NCI-H748 (cell line): ENCODE data around the gene PHAF1.

Experiments
- DNase-seq: peaks from one replicate; lab custom pipeline; 2025; ENCODE audit not compliant: unreplicated experiment; lab: John Stamatoyannopoulos, UW

Gene PHAF1

GRCh38 chr16:67191995-67192681 lies 82.4 kb downstream of the PHAF1 start, which contains the start of gene E2F4:
Gene E2F4 (plus strand): TSS chr16:67192155. CDS start chr16:67192228, 73 bp downstream.
- peak; percentile 88 for DNase-seq

GRCh38 chr16:67192781-67193361 lies 83.1 kb downstream of the PHAF1 start:
- no peak for DNase-seq

DNA sequence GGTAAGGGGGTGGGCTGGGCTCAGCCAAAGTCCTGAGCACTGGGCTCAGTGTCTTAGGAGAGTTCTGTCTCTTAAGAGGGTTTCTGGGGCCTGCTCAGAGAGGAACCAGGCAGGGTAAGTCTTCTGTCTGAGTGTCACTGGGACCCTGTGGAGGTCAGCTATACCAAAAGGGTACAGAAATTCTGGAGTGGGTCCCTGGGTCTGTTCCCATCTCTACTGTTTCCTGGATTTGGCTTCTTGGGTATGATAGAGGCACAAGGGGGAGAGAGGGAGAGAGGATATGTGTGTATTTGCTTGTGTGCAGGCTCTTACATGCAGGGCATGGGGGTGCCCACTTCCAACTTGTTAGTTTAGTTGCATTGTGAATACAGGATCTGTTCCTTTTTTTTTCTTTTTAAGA lies 83.8 kb downstream of the PHAF1 start:
- DNase-seq = no peak

DNA sequence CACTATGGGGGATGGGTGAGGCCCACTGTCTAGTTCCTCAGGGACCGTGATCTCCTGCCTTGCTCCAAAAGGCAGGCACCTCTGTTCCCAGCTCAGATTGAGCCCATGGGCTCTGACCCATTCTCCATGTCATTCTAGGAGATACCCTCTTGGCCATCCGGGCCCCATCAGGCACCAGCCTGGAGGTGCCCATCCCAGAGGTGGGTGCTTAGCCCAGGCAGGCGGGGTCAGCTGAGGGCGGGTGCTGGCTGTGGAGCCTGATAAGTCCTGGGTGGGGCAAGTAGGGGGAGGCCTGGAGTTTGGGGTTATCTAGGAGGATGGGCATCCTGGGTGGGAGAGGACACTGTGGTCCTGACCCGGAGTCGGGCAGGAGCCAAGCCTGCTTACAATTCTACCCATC lies 84.5 kb downstream of the PHAF1 start:
- DNase-seq = no peak

DNA sequence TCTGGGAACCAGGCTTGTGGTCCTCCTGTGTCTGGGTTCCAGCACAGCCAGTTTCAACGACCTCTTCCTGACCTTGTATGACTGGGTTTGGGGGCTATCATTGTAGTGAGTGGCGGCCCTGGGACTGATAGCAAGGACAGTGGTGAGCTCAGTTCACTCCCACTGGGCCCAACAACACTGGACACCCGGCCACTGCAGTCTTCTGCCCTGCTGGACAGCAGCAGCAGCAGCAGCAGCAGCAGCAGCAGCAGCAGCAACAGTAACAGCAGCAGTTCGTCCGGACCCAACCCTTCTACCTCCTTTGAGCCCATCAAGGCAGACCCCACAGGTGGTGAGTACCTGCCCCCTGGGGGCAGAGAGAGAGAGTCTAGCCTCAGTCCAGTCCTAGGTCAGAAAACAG lies 85.9 kb downstream of the PHAF1 start:
- no peak for DNase-seq

DNA sequence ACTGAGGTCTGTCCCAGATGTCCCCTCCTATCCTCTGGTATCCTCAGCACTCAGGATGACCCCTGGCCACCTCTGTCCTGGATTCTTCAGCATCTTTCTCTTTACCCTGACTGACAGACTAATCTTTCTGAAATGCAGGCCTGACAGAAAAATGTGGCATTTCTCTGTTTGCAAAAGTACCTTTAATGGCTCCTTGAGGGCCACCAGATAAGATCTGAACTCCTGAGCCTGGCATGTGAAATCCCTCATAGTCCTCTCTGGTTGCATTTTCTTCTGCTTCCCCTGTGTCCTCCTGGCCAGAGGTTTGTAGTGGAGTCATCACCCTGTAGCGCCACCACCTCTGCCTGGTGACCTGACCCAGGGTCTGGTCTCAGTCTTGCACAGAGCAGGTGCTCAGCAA lies 87.1 kb downstream of the PHAF1 start:
- DNase-seq = no peak

DNA sequence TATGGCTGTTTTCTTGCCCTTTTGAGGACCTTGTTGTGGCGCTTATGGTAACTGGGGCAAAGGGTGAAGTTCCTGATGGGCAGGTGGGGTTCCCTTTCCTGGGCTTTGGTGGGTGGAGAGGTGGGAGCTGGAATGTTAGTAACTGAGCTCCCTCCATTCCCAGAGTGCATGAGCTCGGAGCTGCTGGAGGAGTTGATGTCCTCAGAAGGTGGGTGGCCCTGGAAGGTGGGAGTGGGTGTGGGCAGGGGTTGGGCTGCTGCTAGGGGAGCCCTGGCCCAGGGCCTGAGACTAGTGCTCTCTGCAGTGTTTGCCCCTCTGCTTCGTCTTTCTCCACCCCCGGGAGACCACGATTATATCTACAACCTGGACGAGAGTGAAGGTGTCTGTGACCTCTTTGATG lies 88.0 kb downstream of the PHAF1 start:
- DNase-seq = no peak
